ENCODE results near the gene TOR2A. TPM values are rescaled to one million over a fixed set of nuclear protein-coding genes. Genes with fewer than 3 reads are reported as not detected.

Gene TOR2A
- total RNA-seq, 2 experiments from 2014 or later = 17.7 to 18.1 TPM

- Mint-ChIP-seq H3K27ac (no peak overlapping the region), H3K9me3 (no peaks in the 10 kb centered on the region), H3K4me3 (no peak overlapping the region), H3K4me1 (peaks cover 2% of the 10 kb centered on the region), H3K27me3 (no peaks in the 10 kb centered on the region), H3K36me3 (peaks cover 5% of the 10 kb centered on the region)
- DNase-seq = no peak
These were observed 4.7 kb upstream of the TOR2A start for GRCh38 chr9:127739614-127740330.

- Mint-ChIP-seq H3K27ac (no peak overlapping the region), H3K27me3 (no peaks in the 10 kb centered on the region), H3K36me3 (peaks cover 5% of the 10 kb centered on the region), H3K9me3 (no peaks in the 10 kb centered on the region), H3K4me1 (peaks cover 8% of the 10 kb centered on the region), H3K4me3 (no peak overlapping the region)
- no peak for DNase-seq
These were observed 3.6 kb upstream of the TOR2A start for GRCh38 chr9:127738666-127739065.

GRCh38 chr9:127735530-127736185 is 564 bp upstream of the TOR2A start:
- no peak for DNase-seq
- Mint-ChIP-seq H3K27me3 (no peaks in the 10 kb centered on the region), H3K4me3 (peak overlapping the region; percentile 79), H3K27ac (peak overlapping the region; percentile 84), H3K9me3 (no peaks in the 10 kb centered on the region), H3K4me1 (peaks cover 11% of the 10 kb centered on the region), H3K36me3 (peaks cover 2% of the 10 kb centered on the region)

GRCh38 chr9:127734247-127734746 is 797 bp downstream of the TOR2A start:
- Mint-ChIP-seq H3K27ac (peak overlapping the region; percentile 81), H3K9me3 (no peaks in the 10 kb centered on the region), H3K36me3 (peaks cover 1% of the 10 kb centered on the region), H3K27me3 (no peaks in the 10 kb centered on the region), H3K4me3 (peak overlapping the region; percentile 75), H3K4me1 (peaks cover 11% of the 10 kb centered on the region)
- no peak for DNase-seq

GRCh38 chr9:127733614-127734013 is 1.5 kb downstream of the TOR2A start:
- peak overlapping the region; percentile 39 for H3K4me3 Mint-ChIP-seq
- no peaks in the 10 kb centered on the region for H3K9me3 Mint-ChIP-seq
- peaks cover 11% of the 10 kb centered on the region for H3K4me1 Mint-ChIP-seq
- no peak for DNase-seq
- H3K27ac Mint-ChIP-seq = peak overlapping the region; percentile 81
- no peaks in the 10 kb centered on the region for H3K36me3 Mint-ChIP-seq
- no peaks in the 10 kb centered on the region for H3K27me3 Mint-ChIP-seq

GRCh38 chr9:127732444-127732843 is 2.6 kb downstream of the TOR2A start:
- Mint-ChIP-seq H3K36me3 (no peaks in the 10 kb centered on the region), H3K4me1 (peaks cover 11% of the 10 kb centered on the region), H3K27me3 (no peaks in the 10 kb centered on the region), H3K27ac (no peak overlapping the region), H3K4me3 (no peak overlapping the region), H3K9me3 (no peaks in the 10 kb centered on the region)
- no peak for DNase-seq

- Mint-ChIP-seq H3K9me3 (no peaks in the 10 kb centered on the region), H3K4me3 (no peak overlapping the region), H3K4me1 (peaks cover 11% of the 10 kb centered on the region), H3K36me3 (no peaks in the 10 kb centered on the region), H3K27ac (no peak overlapping the region), H3K27me3 (no peaks in the 10 kb centered on the region)
- DNase-seq = no peak
These were observed 3.2 kb downstream of the TOR2A start for GRCh38 chr9:127731938-127732337.

- Mint-ChIP-seq H3K4me1 (peaks cover 11% of the 10 kb centered on the region), H3K9me3 (no peaks in the 10 kb centered on the region), H3K27me3 (no peaks in the 10 kb centered on the region), H3K36me3 (no peaks in the 10 kb centered on the region), H3K27ac (no peak overlapping the region), H3K4me3 (no peak overlapping the region)
- DNase-seq = no peak
These were observed 4.2 kb downstream of the TOR2A start for GRCh38 chr9:127730799-127731410.

GRCh38 chr9:127730262-127730661 is 4.8 kb downstream of the TOR2A start:
- DNase-seq = no peak
- Mint-ChIP-seq H3K27ac (no peak overlapping the region), H3K36me3 (no peaks in the 10 kb centered on the region), H3K27me3 (no peaks in the 10 kb centered on the region), H3K9me3 (no peaks in the 10 kb centered on the region), H3K4me3 (no peak overlapping the region), H3K4me1 (peaks cover 8% of the 10 kb centered on the region)

GRCh38 chr9:127729522-127730256 is 5.4 kb downstream of the TOR2A start:
- H3K4me1 Mint-ChIP-seq = peaks cover 8% of the 10 kb centered on the region
- no peaks in the 10 kb centered on the region for H3K36me3 Mint-ChIP-seq
- peak overlapping the region; percentile 42 for H3K27ac Mint-ChIP-seq
- H3K27me3 Mint-ChIP-seq = no peaks in the 10 kb centered on the region
- no peak overlapping the region for H3K4me3 Mint-ChIP-seq
- no peak for DNase-seq
- no peaks in the 10 kb centered on the region for H3K9me3 Mint-ChIP-seq

GRCh38 chr9:127728808-127729207 is 6.3 kb downstream of the TOR2A start:
- Mint-ChIP-seq H3K27me3 (no peaks in the 10 kb centered on the region), H3K4me1 (peaks cover 4% of the 10 kb centered on the region), H3K27ac (no peak overlapping the region), H3K9me3 (no peaks in the 10 kb centered on the region), H3K36me3 (no peaks in the 10 kb centered on the region), H3K4me3 (no peak overlapping the region)
- DNase-seq = no peak

- no peaks in the 10 kb centered on the region for H3K36me3 Mint-ChIP-seq
- H3K27me3 Mint-ChIP-seq = no peaks in the 10 kb centered on the region
- H3K4me1 Mint-ChIP-seq = no peaks in the 10 kb centered on the region
- H3K9me3 Mint-ChIP-seq = no peaks in the 10 kb centered on the region
- no peak overlapping the region for H3K4me3 Mint-ChIP-seq
- DNase-seq = no peak
- no peak overlapping the region for H3K27ac Mint-ChIP-seq
These were observed 8.2 kb downstream of the TOR2A start for GRCh38 chr9:127726871-127727270.

- H3K27me3 Mint-ChIP-seq = no peaks in the 10 kb centered on the region
- H3K9me3 Mint-ChIP-seq = no peaks in the 10 kb centered on the region
- H3K4me1 Mint-ChIP-seq = peaks cover 15% of the 10 kb centered on the region
- DNase-seq = no peak
- no peaks in the 10 kb centered on the region for H3K36me3 Mint-ChIP-seq
- no peak overlapping the region for H3K27ac Mint-ChIP-seq
- no peak overlapping the region for H3K4me3 Mint-ChIP-seq
These were observed 11.1 kb downstream of the TOR2A start for GRCh38 chr9:127724012-127724411.

- DNase-seq = no peak
- H3K9me3 Mint-ChIP-seq = no peaks in the 10 kb centered on the region
- H3K36me3 Mint-ChIP-seq = no peaks in the 10 kb centered on the region
- H3K4me1 Mint-ChIP-seq = peaks cover 15% of the 10 kb centered on the region
- no peak overlapping the region for H3K27ac Mint-ChIP-seq
- H3K27me3 Mint-ChIP-seq = no peaks in the 10 kb centered on the region
- no peak overlapping the region for H3K4me3 Mint-ChIP-seq
These were observed 11.7 kb downstream of the TOR2A start for GRCh38 chr9:127723444-127723843.

GRCh38 chr9:127723013-127723412 is 12.1 kb downstream of the TOR2A start:
- Mint-ChIP-seq H3K4me3 (no peak overlapping the region), H3K4me1 (peaks cover 15% of the 10 kb centered on the region), H3K36me3 (no peaks in the 10 kb centered on the region), H3K9me3 (no peaks in the 10 kb centered on the region), H3K27ac (no peak overlapping the region), H3K27me3 (no peaks in the 10 kb centered on the region)
- DNase-seq = no peak
